HEK293 (cell line): ENCODE measurements around the gene KLHL10.

Source experiments
- GLI2 ChIP-seq: fragments of 450-650 bp; formaldehyde crosslinking; IDR thresholded peaks from 2 replicates; pipeline ENCODE4; 2017; ENCODE audit warnings: missing biosample characterization, missing genetic modification characterization, low read depth, borderline replicate concordance
- INSM2 ChIP-seq: fragments of 450-650 bp; formaldehyde crosslinking; IDR thresholded peaks from 2 replicates; pipeline ENCODE4 v1.5.1; 2016; ENCODE audit warnings: missing biosample characterization, missing genetic modification characterization
- KLF16 ChIP-seq: fragments of 450-650 bp; formaldehyde crosslinking; IDR thresholded peaks from 2 replicates; pipeline ENCODE4 v1.5.1; 2017; ENCODE audit warnings: missing biosample characterization, missing genetic modification characterization
- KLF17 ChIP-seq: fragments of 450-650 bp; formaldehyde crosslinking; IDR thresholded peaks from 2 replicates; pipeline ENCODE4 v1.5.1; 2016; ENCODE audit warnings: missing biosample characterization, missing genetic modification characterization
- SP3 ChIP-seq: fragments of 450-650 bp; formaldehyde crosslinking; IDR thresholded peaks from 2 replicates; pipeline ENCODE4 v1.5.1; 2016; ENCODE audit warnings: missing biosample characterization, missing genetic modification characterization
- TCF7L2 ChIP-seq: IDR thresholded peaks from 2 replicates; pipeline ENCODE4 v1.6.1; 2011; ENCODE audit warnings: low read depth, mild to moderate bottlenecking, inconsistent platforms, low read length, moderate library complexity, borderline replicate concordance
- TSHZ1 ChIP-seq: fragments of 450-650 bp; formaldehyde crosslinking; IDR thresholded peaks from 2 replicates; pipeline ENCODE4 v1.5.1; 2016; ENCODE audit warnings: missing biosample characterization, missing genetic modification characterization, borderline replicate concordance
- WT1 ChIP-seq: fragments of 450-650 bp; formaldehyde crosslinking; IDR thresholded peaks from 2 replicates; pipeline ENCODE4 v1.5.1; 2016; ENCODE audit warnings: missing biosample characterization, missing genetic modification characterization
- ZBTB10 ChIP-seq: fragments of 450-650 bp; formaldehyde crosslinking; IDR thresholded peaks from 2 replicates; pipeline ENCODE4 v1.5.1; 2016; ENCODE audit warnings: missing biosample characterization, missing genetic modification characterization
- ZNF121 ChIP-seq: fragments of 450-650 bp; formaldehyde crosslinking; IDR thresholded peaks from 2 replicates; pipeline ENCODE4 v1.5.1; 2016; ENCODE audit warnings: missing biosample characterization, missing genetic modification characterization
- ZNF132 ChIP-seq: fragments of 450-650 bp; formaldehyde crosslinking; IDR thresholded peaks from 2 replicates; pipeline ENCODE4 v1.5.1; 2017; ENCODE audit warnings: missing biosample characterization, missing genetic modification characterization, borderline replicate concordance
- ZNF138 ChIP-seq: fragments of 450-650 bp; formaldehyde crosslinking; IDR thresholded peaks from 2 replicates; pipeline ENCODE4 v1.5.1; 2016; ENCODE audit warnings: missing biosample characterization, missing genetic modification characterization, borderline replicate concordance
- ZNF140 ChIP-seq: fragments of 450-650 bp; formaldehyde crosslinking; IDR thresholded peaks from 2 replicates; pipeline ENCODE4 v1.5.1; 2016; ENCODE audit warnings: missing biosample characterization, missing genetic modification characterization
- ZNF157 ChIP-seq: fragments of 450-650 bp; formaldehyde crosslinking; IDR thresholded peaks from 2 replicates; pipeline ENCODE4 v1.5.1; 2016; ENCODE audit warnings: missing biosample characterization, missing genetic modification characterization
- ZNF174 ChIP-seq: fragments of 450-650 bp; formaldehyde crosslinking; IDR thresholded peaks from 2 replicates; pipeline ENCODE4 v1.5.0; 2017; ENCODE audit warnings: missing biosample characterization, mild to moderate bottlenecking, missing genetic modification characterization
- ZNF19 ChIP-seq: fragments of 450-650 bp; formaldehyde crosslinking; IDR thresholded peaks from 2 replicates; pipeline ENCODE4; 2016; ENCODE audit warnings: missing biosample characterization, missing genetic modification characterization, low read depth
- ZNF324 ChIP-seq: fragments of 450-650 bp; formaldehyde crosslinking; IDR thresholded peaks from 2 replicates; pipeline ENCODE4 v1.5.1; 2016; ENCODE audit warnings: missing biosample characterization, missing genetic modification characterization
- ZNF391 ChIP-seq: fragments of 450-650 bp; formaldehyde crosslinking; IDR thresholded peaks from 2 replicates; pipeline ENCODE4 v1.5.1; 2016; ENCODE audit warnings: low read depth, missing biosample characterization, missing genetic modification characterization, borderline replicate concordance
- ZNF510 ChIP-seq: fragments of 450-650 bp; formaldehyde crosslinking; IDR thresholded peaks from 2 replicates; pipeline ENCODE4 v1.5.1; 2018; ENCODE audit warnings: mild to moderate bottlenecking, missing genetic modification characterization, missing biosample characterization; ENCODE audit not compliant: insufficient replicate concordance
- ZNF530 ChIP-seq: fragments of 450-650 bp; formaldehyde crosslinking; IDR thresholded peaks from 2 replicates; pipeline ENCODE4 v1.5.1; 2016; ENCODE audit warnings: low read depth, missing biosample characterization, missing genetic modification characterization
- ZNF544 ChIP-seq: fragments of 450-650 bp; formaldehyde crosslinking; IDR thresholded peaks from 2 replicates; pipeline ENCODE4 v1.5.0; 2017; ENCODE audit warnings: missing biosample characterization, missing genetic modification characterization
- ZNF571 ChIP-seq: fragments of 450-650 bp; formaldehyde crosslinking; IDR thresholded peaks from 2 replicates; pipeline ENCODE4 v1.5.0; 2017; ENCODE audit warnings: missing biosample characterization, missing genetic modification characterization
- ZNF621 ChIP-seq: fragments of 450-650 bp; formaldehyde crosslinking; IDR thresholded peaks from 2 replicates; pipeline ENCODE4 v1.5.1; 2017; ENCODE audit warnings: missing biosample characterization, missing genetic modification characterization
- ZNF639 ChIP-seq: fragments of 450-650 bp; formaldehyde crosslinking; IDR thresholded peaks from 2 replicates; pipeline ENCODE4 v1.5.1; 2016; ENCODE audit warnings: missing biosample characterization, missing genetic modification characterization
- ZNF660 ChIP-seq: fragments of 450-650 bp; IDR thresholded peaks from 2 replicates; pipeline ENCODE4 v1.5.1; 2018; ENCODE audit warnings: missing biosample characterization, mild to moderate bottlenecking, missing genetic modification characterization
- ZNF664 ChIP-seq: fragments of 450-650 bp; formaldehyde crosslinking; IDR thresholded peaks from 2 replicates; pipeline ENCODE4 v1.5.1; 2016; ENCODE audit warnings: missing biosample characterization, missing genetic modification characterization
- ZNF677 ChIP-seq: fragments of 450-650 bp; IDR thresholded peaks from 2 replicates; pipeline ENCODE4 v1.5.0; 2018; ENCODE audit warnings: missing biosample characterization, mild to moderate bottlenecking, missing genetic modification characterization, moderate library complexity
- ZNF791 ChIP-seq: fragments of 450-650 bp; formaldehyde crosslinking; IDR thresholded peaks from 2 replicates; pipeline ENCODE4 v1.5.1; 2016; ENCODE audit warnings: missing biosample characterization, missing genetic modification characterization
- ZNF792 ChIP-seq: fragments of 450-650 bp; formaldehyde crosslinking; IDR thresholded peaks from 2 replicates; pipeline ENCODE4 v1.5.1; 2016; ENCODE audit warnings: missing biosample characterization, missing genetic modification characterization
- ZNF837 ChIP-seq: fragments of 450-650 bp; formaldehyde crosslinking; IDR thresholded peaks from 2 replicates; pipeline ENCODE4 v1.5.1; 2016; ENCODE audit warnings: missing biosample characterization, missing genetic modification characterization
- ZNF843 ChIP-seq: fragments of 450-650 bp; formaldehyde crosslinking; IDR thresholded peaks from 2 replicates; pipeline ENCODE4 v1.5.1; 2016; ENCODE audit warnings: missing biosample characterization, missing genetic modification characterization

Gene KLHL10

GRCh38 chr17:41812381-41813151 is 25.1 kb upstream of the KLHL10 start, which contains the start of gene FKBP10 (continued):
- TF ChIP-seq KLF17 (peak; percentile 20; the same call in 1 of the 2 replicates), ZNF391 (tag by site-specific recombination) (peak; percentile 12; the same call in 1 of the 2 replicates), ZNF510 (tag by site-specific recombination) (no peak), KLF16 (tag by site-specific recombination) (no peak), ZNF132 (tag by site-specific recombination) (no peak), ZNF677 (tag by site-specific recombination) (no peak), ZNF837 (no peak), ZBTB10 (no peak; the same call in 1 of the 2 replicates), ZNF791 (tag by site-specific recombination) (no peak), ZNF19 (tag by site-specific recombination) (no peak), GLI2 (tag by site-specific recombination) (no peak), TSHZ1 (tag by site-specific recombination) (peak; percentile 49), ZNF664 (tag by site-specific recombination) (no peak), ZNF571 (tag by site-specific recombination) (no peak), ZNF621 (no peak), ZNF121 (no peak), ZNF174 (tag by site-specific recombination) (no peak), TCF7L2 (peak; percentile 77; the same call in 1 of the 2 replicates), ZNF140 (tag by site-specific recombination) (no peak), ZNF544 (no peak), ZNF843 (tag by site-specific recombination) (no peak), INSM2 (no peak), ZNF138 (tag by site-specific recombination) (no peak), ZNF660 (tag by site-specific recombination) (no peak), ZNF639 (tag by site-specific recombination) (peak; percentile 75; the same call in 1 of the 2 replicates), SP3 (tag by site-specific recombination) (peak; percentile 57; the same call in 1 of the 2 replicates), ZNF792 (no peak), ZNF157 (no peak), ZNF324 (tag by site-specific recombination) (no peak; the same call in 1 of the 2 replicates), WT1 (0 out of 2 replicates have a peak, but pooled peaks have one; percentile 33), ZNF530 (tag by site-specific recombination) (no peak)
